IMR-90 (cell line): ENCODE measurements around the gene AKAP13.

Experiments
- CHD1 ChIP-seq: IDR thresholded peaks from 2 replicates; pipeline ENCODE4 v1.6.1; 2012; ENCODE audit warnings: low read depth, low read length, improper control_type of control experiment
- ELK1 ChIP-seq: fragments of 150-350 bp; IDR thresholded peaks from 2 replicates; pipeline ENCODE4 v1.6.1; 2016; ENCODE audit warnings: low read depth, mild to moderate bottlenecking, low read length, moderate library complexity, borderline replicate concordance
- MAFK ChIP-seq: IDR thresholded peaks from 2 replicates; pipeline ENCODE4 v1.6.1; 2012; ENCODE audit warnings: low read depth, low read length, improper control_type of control experiment
- POLR2A ChIP-seq: IDR thresholded peaks from 2 replicates; pipeline ENCODE4 v1.6.1; 2012; ENCODE audit warnings: mild to moderate bottlenecking, low read depth, low read length

- TF ChIP-seq CHD1 (no peak), MAFK (no peak), POLR2A (no peak), ELK1 (no peak)
Measured at GRCh38 chr15:85754989-85755388, 374.6 kb downstream of the AKAP13 start.
